Measurements from ENCODE around the gene DLGAP4. TPM values are rescaled to one million over a fixed set of nuclear protein-coding genes. Genes with fewer than 3 reads are reported as not detected.

Gene DLGAP4
- total RNA-seq, 1 experiment from 2014 or later: 40.3 TPM

- no peak overlapping the region for H2AFZ ChIP-seq (ENCODE audit: low read depth, low read length, poor library complexity, severe bottlenecking)
- no peak overlapping the region for H3K4me3 ChIP-seq (replicated peaks in 1 of 2; ENCODE audit: low read depth in 1 of 2, low read length in 2 of 2)
- no peak overlapping the region for H3K9ac ChIP-seq (ENCODE audit: low read length)
- ATAC-seq (no peak), DNase-seq (ENCODE audit: low read depth, low spot score) (no peak)
- RAD21 ChIA-PET (ENCODE audit: low non-redundant PET in 1 of 2, low total read pairs in 2 of 2, uncharacterized antibody in 2 of 2, unreplicated experiment in 2 of 2): no interaction called here
- H3K79me2 ChIP-seq (ENCODE audit: insufficient read depth, low read length): peaks cover 30% of the 10 kb centered on the region
- BruUV-seq (replicated peaks): no TSS peak
- no peaks in the 10 kb centered on the region for H3K27me3 ChIP-seq (ENCODE audit: insufficient read depth, low read length)
- CTCF ChIA-PET: no interaction called here
- H3K4me1 ChIP-seq (ENCODE audit: control insufficient read depth in 1 of 2, insufficient read depth in 2 of 2, low read length in 2 of 2): peaks cover 0 to 3% of the 10 kb centered on the region in 2 experiments; a peak in 1 of 4 replicates
- intact Hi-C loops (cut with micrococcal nuclease): no loop called here
- H3K9me3 ChIP-seq (ENCODE audit: control insufficient read depth in 1 of 2, insufficient read depth in 1 of 2, low read depth in 1 of 2, low read length in 2 of 2): no peaks in the 10 kb centered on the region
- no peak overlapping the region for H3K4me2 ChIP-seq (ENCODE audit: low read length)
- no peaks in the 10 kb centered on the region for H3K9me2 ChIP-seq (ENCODE audit: insufficient read depth)
- H4K20me1 ChIP-seq (ENCODE audit: insufficient read depth): no peaks in the 10 kb centered on the region
- POLR2A ChIA-PET: no interaction called here
- TF ChIP-seq YY1 (IDR thresholded peaks at IDR 0.05; ENCODE audit: extremely low read depth, insufficient replicate concordance, low read depth, low read length) (no peak), ZFX (IDR thresholded peaks at IDR 0.05) (0 out of 2 replicates have a peak, but pooled peaks have one; percentile 10)
- H3K27ac ChIP-seq (ENCODE audit: low read depth, low read length): no peak overlapping the region
- no peaks in the 10 kb centered on the region for H3K36me3 ChIP-seq (ENCODE audit: control insufficient read depth in 1 of 2, insufficient read depth in 2 of 2, low read length in 2 of 2)
Observed at GRCh38 chr20:36487069-36487468, 180.9 kb downstream of the DLGAP4 start.

GRCh38 chr20:36490191-36490590 lies 184.1 kb downstream of the DLGAP4 start:
- no peak for TF ChIP-seq MAX (IDR thresholded peaks at IDR 0.05)
- TF ChIP-seq YY1 (IDR thresholded peaks at IDR 0.05; ENCODE audit: extremely low read depth, insufficient replicate concordance, low read depth, low read length): no peak
- no peak for TF ChIP-seq CBX3 (IDR thresholded peaks at IDR 0.05; ENCODE audit: low read depth)
- H3K27me3 ChIP-seq (ENCODE audit: insufficient read depth, low read length): no peaks in the 10 kb centered on the region
- H3K79me2 ChIP-seq (ENCODE audit: insufficient read depth, low read length): peaks cover 11% of the 10 kb centered on the region
- H3K4me3 ChIP-seq (replicated peaks in 1 of 2; ENCODE audit: low read depth in 1 of 2, low read length in 2 of 2): no peak overlapping the region
- no peak overlapping the region for H2AFZ ChIP-seq (ENCODE audit: low read depth, low read length, poor library complexity, severe bottlenecking)
- BruUV-seq (replicated peaks): no TSS peak
- intact Hi-C loops (cut with micrococcal nuclease): no loop called here
- H3K4me2 ChIP-seq (ENCODE audit: low read length): no peak overlapping the region
- H3K9me2 ChIP-seq (ENCODE audit: insufficient read depth): no peaks in the 10 kb centered on the region
- H3K9ac ChIP-seq (ENCODE audit: low read length): no peak overlapping the region
- ChIA-PET RAD21 (ENCODE audit: low non-redundant PET in 1 of 2, low total read pairs in 2 of 2, uncharacterized antibody in 2 of 2, unreplicated experiment in 2 of 2) (no interaction called here), POLR2A (no interaction called here), CTCF (no interaction called here)
- no peaks in the 10 kb centered on the region for H4K20me1 ChIP-seq (ENCODE audit: insufficient read depth)
- H3K9me3 ChIP-seq (ENCODE audit: control insufficient read depth in 1 of 2, insufficient read depth in 1 of 2, low read depth in 1 of 2, low read length in 2 of 2): no peaks in the 10 kb centered on the region
- no peaks in the 10 kb centered on the region; a peak in 1 of 4 replicates for H3K36me3 ChIP-seq (ENCODE audit: control insufficient read depth in 1 of 2, insufficient read depth in 2 of 2, low read length in 2 of 2)
- DNase-seq (ENCODE audit: low read depth, low spot score): no peak
- ATAC-seq: no peak
- H3K4me1 ChIP-seq (ENCODE audit: control insufficient read depth in 1 of 2, insufficient read depth in 2 of 2, low read length in 2 of 2): no peaks in the 10 kb centered on the region
- no peak overlapping the region for H3K27ac ChIP-seq (ENCODE audit: low read depth, low read length)
